H1 (cell line): ENCODE data around the gene LRRC55. TPM values are rescaled to one million over a fixed set of nuclear protein-coding genes. Genes with fewer than 3 reads are reported as not detected.

Experiments used
- CTCF ChIA-PET: fragments of 300-600 bp; sonication (Branson Sonifier 250); formaldehyde crosslinking; loops from one replicate; lab custom pipeline; 2021; ENCODE audit not compliant: partially characterized antibody; lab: Charles Lee
- POLR2A ChIA-PET: fragments of 300-600 bp; sonication (Branson Sonifier 250); formaldehyde crosslinking; loops from one replicate; lab custom pipeline; 2021; ENCODE audit warnings: inconsistent platforms; ENCODE audit not compliant: partially characterized antibody; lab: Charles Lee
- DNase-seq, 2 experiments: peaks; one replicate each; pipeline versions ENCODE4 v3.0.0 to v3.0.0-alpha.2; 2010 to 2022; ENCODE audit warnings: low spot score in 2 of 2, low read depth in 1 of 2, mixed read lengths in 1 of 2
- FAIRE-seq: peaks from 2 replicates; lab custom pipeline; 2011; peaks lifted over from hg19 to GRCh38; lab: Jason Lieb, UNC
- H2AFZ ChIP-seq: 2 replicates; pipeline ENCODE4 v1.8.1; 2012; ENCODE audit warnings: low read length, inconsistent platforms
- H2AK5ac ChIP-seq: 2 replicates; pipeline ENCODE4 v1.6.1; 2013; ENCODE audit warnings: low read depth, low read length
- H2BK120ac ChIP-seq: replicated peaks from 2 replicates; pipeline ENCODE3; 2013; ENCODE audit warnings: low read depth, low read length, inconsistent platforms
- H2BK12ac ChIP-seq: 2 replicates; pipeline ENCODE4 v1.6.1; 2013; ENCODE audit warnings: low read depth, low read length
- H2BK15ac ChIP-seq: 2 replicates; pipeline ENCODE4 v1.6.1; 2013; ENCODE audit warnings: low read length
- H2BK20ac ChIP-seq: 2 replicates; pipeline ENCODE4 v1.6.1; 2013; ENCODE audit warnings: low read length
- H2BK5ac ChIP-seq: 2 replicates; pipeline ENCODE4 v1.6.1; 2013; ENCODE audit warnings: low read depth, low read length
- H3K14ac ChIP-seq: 2 replicates; pipeline ENCODE4 v1.6.1; 2013; ENCODE audit warnings: inconsistent platforms; ENCODE audit not compliant: insufficient read length
- H3K18ac ChIP-seq: 2 replicates; pipeline ENCODE4 v1.6.1; 2013; ENCODE audit warnings: low read length; ENCODE audit errors: extremely low read depth
- H3K23ac ChIP-seq: 2 replicates; pipeline ENCODE4 v1.6.1; 2013; ENCODE audit warnings: inconsistent platforms; ENCODE audit not compliant: insufficient read length
- H3K23me2 ChIP-seq: 2 replicates; pipeline ENCODE4 v1.6.1; 2013; ENCODE audit warnings: low read depth, low read length
- H3K27ac ChIP-seq: 2 replicates; pipeline ENCODE4 v1.6.1; 2011; ENCODE audit warnings: low read depth, low read length, inconsistent platforms
- H3K27me3 ChIP-seq, 4 experiments: replicated peaks in 1 of 4; 1 replicate in 1 of 4; 2 replicates in 3 of 4; pipeline versions ENCODE4 v1.6.1 to v1.8.1; 2011 to 2013; ENCODE audit warnings: low read length in 3 of 4, mild to moderate bottlenecking in 3 of 4, inconsistent platforms in 2 of 4, mixed read lengths in 2 of 4, moderate library complexity in 1 of 4; ENCODE audit not compliant: control insufficient read depth in 3 of 4, insufficient read depth in 3 of 4; ENCODE audit errors: extremely low read depth in 1 of 4
- H3K36me3 ChIP-seq, 4 experiments: 2 replicates each; pipeline versions ENCODE4 v1.6.1 to v1.8.1; 2011 to 2013; ENCODE audit warnings: mild to moderate bottlenecking in 4 of 4, low read length in 3 of 4, moderate library complexity in 2 of 4, control low read depth in 1 of 4, inconsistent platforms in 1 of 4; ENCODE audit not compliant: insufficient read depth in 4 of 4, control insufficient read depth in 2 of 4
- H3K4ac ChIP-seq: replicated peaks from 2 replicates; pipeline ENCODE3; 2013; ENCODE audit warnings: low read length, low read depth, mixed read lengths, inconsistent platforms; ENCODE audit not compliant: insufficient read length
- H3K4me1 ChIP-seq, 4 experiments: replicated peaks in 1 of 4; 1 replicate in 1 of 4; 2 replicates in 3 of 4; pipeline versions ENCODE4 v1.6.1 to v1.8.1; 2011 to 2013; ENCODE audit warnings: low read length in 3 of 4, inconsistent platforms in 2 of 4, mixed read lengths in 1 of 4; ENCODE audit not compliant: insufficient read depth in 4 of 4, control insufficient read depth in 3 of 4
- H3K4me2 ChIP-seq, 2 experiments: 2 replicates each; pipeline versions ENCODE4 v1.6.1 to v1.8.1; 2011 to 2013; ENCODE audit warnings: low read depth in 2 of 2, low read length in 2 of 2, control low read depth in 1 of 2, inconsistent platforms in 1 of 2, mild to moderate bottlenecking in 1 of 2; ENCODE audit not compliant: insufficient read depth in 1 of 2
- H3K4me3 ChIP-seq, 4 experiments: fragments of 200-600, 300-600 bp in 1 of 4; sonication (generic), shearing (Covaris generic), sonication (Bioruptor Twin) in 1 of 4; 2 replicates each; pipeline versions ENCODE4 v1.5.1 to v1.8.1; 2011 to 2016; ENCODE audit warnings: low read length in 4 of 4, low read depth in 3 of 4, control low read depth in 2 of 4, inconsistent platforms in 2 of 4, mild to moderate bottlenecking in 2 of 4, mixed read lengths in 1 of 4, moderate library complexity in 1 of 4; ENCODE audit not compliant: insufficient read depth in 2 of 4; ENCODE audit errors: extremely low read depth in 1 of 4
- H3K56ac ChIP-seq: replicated peaks from 2 replicates; pipeline ENCODE3; 2013; ENCODE audit warnings: low read depth, mild to moderate bottlenecking, mixed read lengths, low read length, inconsistent platforms; ENCODE audit not compliant: insufficient read length
- H3K79me1 ChIP-seq: 2 replicates; pipeline ENCODE4 v1.6.1; 2013; ENCODE audit warnings: low read depth, low read length, control low read depth
- H3K79me2 ChIP-seq, 2 experiments: 2 replicates each; pipeline versions ENCODE4 v1.6.1 to v1.8.1; 2012 to 2013; ENCODE audit warnings: low read length in 2 of 2, mild to moderate bottlenecking in 2 of 2, inconsistent platforms in 1 of 2; ENCODE audit not compliant: insufficient read depth in 2 of 2, control insufficient read depth in 1 of 2
- H3K9ac ChIP-seq, 4 experiments: replicated peaks in 1 of 4; 1 replicate in 1 of 4; 2 replicates in 3 of 4; pipeline versions ENCODE4 v1.6.1 to v1.8.1; 2011 to 2013; ENCODE audit warnings: low read depth in 3 of 4, low read length in 3 of 4, control low read depth in 2 of 4, mild to moderate bottlenecking in 2 of 4, moderate library complexity in 2 of 4, inconsistent platforms in 1 of 4; ENCODE audit errors: extremely low read depth in 1 of 4
- H3K9me3 ChIP-seq, 2 experiments: 2 replicates each; pipeline versions ENCODE4 v1.6.1 to v1.8.1; 2012 to 2013; ENCODE audit warnings: mild to moderate bottlenecking in 2 of 2, moderate library complexity in 2 of 2, control low read depth in 1 of 2, inconsistent platforms in 1 of 2, low read depth in 1 of 2, low read length in 1 of 2, mixed read lengths in 1 of 2; ENCODE audit not compliant: insufficient read depth in 2 of 2
- H4K20me1 ChIP-seq, 2 experiments: replicated peaks in 1 of 2; 2 replicates each; pipeline versions ENCODE3 to v1.8.1; 2011 to 2013; ENCODE audit warnings: inconsistent platforms in 2 of 2, low read length in 2 of 2, mild to moderate bottlenecking in 1 of 2; ENCODE audit not compliant: insufficient read depth in 2 of 2, control insufficient read depth in 1 of 2
- H4K5ac ChIP-seq: 2 replicates; pipeline ENCODE4 v1.6.1; 2013; ENCODE audit warnings: low read length, low read depth, mixed read lengths, inconsistent platforms; ENCODE audit not compliant: insufficient read length
- H4K8ac ChIP-seq: 2 replicates; pipeline ENCODE4 v1.8.0; 2013; ENCODE audit warnings: mild to moderate bottlenecking, moderate library complexity, low read length, inconsistent platforms; ENCODE audit not compliant: insufficient read depth; ENCODE audit errors: extremely low read depth
- H4K91ac ChIP-seq: replicated peaks from 2 replicates; pipeline ENCODE3; 2013; ENCODE audit warnings: low read length, mixed read lengths, inconsistent platforms; ENCODE audit not compliant: insufficient read length
- BCL11A ChIP-seq, 2 experiments: IDR thresholded peaks; one replicate each; pipeline ENCODE4 v1.6.1; 2011; ENCODE audit warnings: low read depth in 2 of 2, low read length in 2 of 2, mild to moderate bottlenecking in 2 of 2
- CEBPB ChIP-seq: IDR thresholded peaks from 2 replicates; pipeline ENCODE4 v1.6.1; 2012; ENCODE audit warnings: low read depth, low read length
- CTBP2 ChIP-seq: IDR thresholded peaks from 2 replicates; pipeline ENCODE4 v1.7.0; 2011; ENCODE audit warnings: borderline replicate concordance, mild to moderate bottlenecking, moderate library complexity, mixed read lengths, low read length; ENCODE audit not compliant: insufficient read depth, insufficient read length
- EP300 ChIP-seq, 2 experiments: IDR thresholded peaks; 1 replicate in 1 of 2; 2 replicates in 1 of 2; pipeline ENCODE4 v1.6.1; 2011 to 2012; ENCODE audit warnings: low read depth in 2 of 2, low read length in 2 of 2, mild to moderate bottlenecking in 2 of 2, borderline replicate concordance in 1 of 2, inconsistent platforms in 1 of 2, moderate library complexity in 1 of 2
- NRF1 ChIP-seq: IDR thresholded peaks from 2 replicates; pipeline ENCODE4 v1.6.1; 2011; ENCODE audit warnings: mild to moderate bottlenecking, low read depth, low read length, improper control_type of control experiment
- POLR2A ChIP-seq, 2 experiments: IDR thresholded peaks; 1 replicate in 1 of 2; 2 replicates in 1 of 2; pipeline ENCODE4 v1.6.1; 2011; ENCODE audit warnings: low read depth in 2 of 2, low read length in 2 of 2, mild to moderate bottlenecking in 2 of 2; ENCODE audit errors: control extremely low read depth in 1 of 2
- POU5F1 ChIP-seq: IDR thresholded peaks from 2 replicates; pipeline ENCODE4 v1.6.1; 2011; ENCODE audit warnings: low read depth, mild to moderate bottlenecking, low read length, moderate library complexity
- RFX5 ChIP-seq: IDR thresholded peaks from 2 replicates; pipeline ENCODE4 v1.6.1; 2011; ENCODE audit warnings: low read depth, low read length, improper control_type of control experiment, borderline replicate concordance
- RXRA ChIP-seq: IDR thresholded peaks from 2 replicates; pipeline ENCODE4 v1.6.1; 2011; ENCODE audit warnings: low read depth, mild to moderate bottlenecking, low read length, moderate library complexity; ENCODE audit not compliant: insufficient read depth
- SAP30 ChIP-seq: fragments of 300-600 bp; sonication (generic); IDR thresholded peaks from 2 replicates; pipeline ENCODE4 v1.7.1; 2012; ENCODE audit warnings: low read length, moderate library complexity, mild to moderate bottlenecking, inconsistent platforms; ENCODE audit not compliant: insufficient read depth, insufficient replicate concordance
- SUZ12 ChIP-seq: fragments of 200-600 bp; sonication (generic); IDR thresholded peaks from 2 replicates; pipeline ENCODE4 v1.6.1; 2012; ENCODE audit warnings: mild to moderate bottlenecking, inconsistent platforms, low read length, moderate library complexity, mixed read lengths
- YY1 ChIP-seq: IDR thresholded peaks from 2 replicates; pipeline ENCODE4 v1.6.1; 2011; ENCODE audit warnings: low read depth, mild to moderate bottlenecking, low read length
- WGBS, 2 experiments: shearing (Covaris generic) in 1 of 2; methylation state at CpG; one replicate each; pipeline versions ENCODE4 v1.1.6 to v1.1.7; 2013 to 2015; ENCODE audit warnings: low lambda C conversion rate in 2 of 2, mixed read lengths in 2 of 2, inconsistent platforms in 1 of 2, low coverage in 1 of 2, missing lambda C conversion rate in 1 of 2; ENCODE audit not compliant: insufficient replicate concordance in 2 of 2, insufficient coverage in 1 of 2, insufficient read length in 1 of 2; ENCODE audit errors: extremely low coverage in 1 of 2, missing lambda C conversion rate in 1 of 2; 5-methylcytosine and 5-hydroxymethylcytosine counted together
- polyA plus RNA-seq, 7 experiments: library from polyadenylated mRNA; depleted of rRNA in 3 of 7; stranded (reverse) in 5 of 7; unstranded in 2 of 7; fragments of >200 nt in 5 of 7; fragments of 200-250 nt in 2 of 7; gene quantifications; 1 replicate in 5 of 7; 2 replicates in 1 of 7; 4 replicates in 1 of 7; pipeline versions ENCODE4 v1.2.1 to v1.2.3, GENCODE V29; 2011 to 2013; ENCODE audit warnings: missing spikeins in 2 of 7, mixed read lengths in 2 of 7
- total RNA-seq: library from RNA; stranded (reverse); fragmentation: NEBNext Ultra II Directional; extraction: Animal tissue kit (Norgen Biotek cat#: 25700); gene quantifications from 2 replicates; pipeline ENCODE4 v1.2.1, GENCODE V29; 2021
- TF ChIP-seq, protein P1 (sequence below): IDR thresholded peaks from 2 replicates; pipeline ENCODE4 v1.6.1; 2012; ENCODE audit warnings: inconsistent platforms

Gene LRRC55
- total and polyA plus RNA-seq, 2 of the 8 experiments (the other 6 are each of a cell fraction or from before 2014, with no cell fraction given) = 0.62 to 1.1 TPM

GRCh38 chr11:57133366-57134038 lies 48.3 kb upstream of the LRRC55 start:
- Histone ChIP-seq H3K23ac (no peak overlapping the region), H2AK5ac (no peak overlapping the region), H2BK20ac (no peak overlapping the region), H4K5ac (no peak overlapping the region), H2BK120ac (no peak overlapping the region), H2BK12ac (no peak overlapping the region), H3K4ac (no peak overlapping the region), H4K8ac (no peak overlapping the region), H3K14ac (no peak overlapping the region), H3K27ac (no peak overlapping the region), H2BK5ac (no peak overlapping the region), H3K4me3 (no peak overlapping the region), H2BK15ac (no peak overlapping the region), H2AFZ (no peak overlapping the region), H3K56ac (no peak overlapping the region), H3K9me3 (no peaks in the 10 kb centered on the region), H4K20me1 (no peaks in the 10 kb centered on the region), H3K79me1 (no peaks in the 10 kb centered on the region), H3K79me2 (no peaks in the 10 kb centered on the region), H3K9ac (no peak overlapping the region), H3K27me3 (no peaks in the 10 kb centered on the region), H4K91ac (no peak overlapping the region), H3K4me2 (no peak overlapping the region), H3K4me1 (no peaks in the 10 kb centered on the region), H3K36me3 (no peaks in the 10 kb centered on the region), H3K23me2 (no peaks in the 10 kb centered on the region), H3K18ac (no peak overlapping the region)
- no peak for FAIRE-seq
- DNase-seq = no peak
- 98% methylated on average over 3 of the region's 3 CpGs; no CpG with 5 or more reads in 1 of the 2 experiments for WGBS, 2 experiments
- CTCF ChIA-PET = interaction anchor here (0.7 to 28.1 kb wide), 7 partner anchors 9 to 292 kb away, joined by 3 to 942 read pairs (median 5); partner anchors contain the start of gene APLNR
- POLR2A ChIA-PET = interaction anchor here (1.0 to 1.8 kb wide), 2 partner anchors 116 to 191 kb away, joined by 3 to 6 read pairs; no protein-coding TSS in a partner anchor
- TF ChIP-seq, protein P1, sequence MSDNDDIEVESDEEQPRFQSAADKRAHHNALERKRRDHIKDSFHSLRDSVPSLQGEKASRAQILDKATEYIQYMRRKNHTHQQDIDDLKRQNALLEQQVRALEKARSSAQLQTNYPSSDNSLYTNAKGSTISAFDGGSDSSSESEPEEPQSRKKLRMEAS = no peak
- TF ChIP-seq RFX5 (no peak), YY1 (no peak), CEBPB (no peak), RXRA (no peak), CTBP2 (no peak), BCL11A (IDR thresholded peaks at IDR 0.05; ENCODE audit: low read depth in 2 of 2, low read length in 2 of 2) (no peak), NRF1 (no peak), POLR2A (IDR thresholded peaks at IDR 0.05; ENCODE audit: control extremely low read depth in 1 of 2, low read depth in 2 of 2, low read length in 2 of 2) (no peak), SAP30 (no peak), SUZ12 (no peak), POU5F1 (no peak), EP300 (IDR thresholded peaks at IDR 0.05; ENCODE audit: borderline replicate concordance in 1 of 2, low read depth in 2 of 2, low read length in 2 of 2) (no peak)
